HepG2 (cell line): Measurements from ENCODE around the gene ODAD4. TPM values are rescaled to one million over a fixed set of nuclear protein-coding genes. Genes with fewer than 3 reads are reported as not detected.

ENCODE experiments used
- ATF6 ChIP-seq: sonication (generic); formaldehyde crosslinking; conservative IDR thresholded peaks from 2 replicates; pipeline ENCODE4 v1.4.0; 2020; ENCODE audit warnings: missing genetic modification reagents
- ATF7-NPFF ChIP-seq: sonication (generic); formaldehyde crosslinking; IDR thresholded peaks from 2 replicates; pipeline ENCODE4 v1.8.1; 2023; ENCODE audit warnings: mild to moderate bottlenecking, low read depth, missing genetic modification reagents, moderate library complexity
- BCLAF1 ChIP-seq: fragments of 450-650 bp; IDR thresholded peaks from 2 replicates; pipeline ENCODE4 v1.6.1; 2017; ENCODE audit warnings: mild to moderate bottlenecking
- ESRRA ChIP-seq: sonication (generic); formaldehyde crosslinking; IDR thresholded peaks from 2 replicates; pipeline ENCODE4 v1.5.1; 2020; ENCODE audit warnings: mild to moderate bottlenecking, low read depth, missing genetic modification reagents
- GATA4 ChIP-seq: sonication (generic); IDR thresholded peaks from 2 replicates; pipeline ENCODE4 v1.6.1; 2016; ENCODE audit warnings: antibody characterized with exemption, low read depth, borderline replicate concordance
- PHF21A ChIP-seq: sonication (generic); formaldehyde crosslinking; IDR thresholded peaks from 2 replicates; pipeline ENCODE4 v1.5.0; 2020; ENCODE audit warnings: mild to moderate bottlenecking, missing genetic modification reagents
- POLR2A ChIP-seq, 2 experiments: IDR thresholded peaks; 2 replicates each; pipeline ENCODE4 v1.6.1; 2011; ENCODE audit warnings: low read depth in 2 of 2, low read length in 2 of 2, mild to moderate bottlenecking in 1 of 2, moderate library complexity in 1 of 2; ENCODE audit not compliant: insufficient read depth in 1 of 2
- PRDM15 ChIP-seq: sonication (generic); formaldehyde crosslinking; IDR thresholded peaks from 2 replicates; pipeline ENCODE4 v1.4.0; 2020; ENCODE audit warnings: missing genetic modification reagents
- RBAK ChIP-seq: sonication (generic); formaldehyde crosslinking; IDR thresholded peaks from 2 replicates; pipeline ENCODE4 v1.5.1; 2020; ENCODE audit warnings: mild to moderate bottlenecking, missing genetic modification reagents
- REXO4 ChIP-seq: sonication (generic); formaldehyde crosslinking; IDR thresholded peaks from 2 replicates; pipeline ENCODE4 v1.8.0; 2022; ENCODE audit warnings: missing genetic modification reagents, mild to moderate bottlenecking, borderline replicate concordance
- RNF2 ChIP-seq: fragments of 450-650 bp; conservative IDR thresholded peaks from 2 replicates; pipeline ENCODE4 v1.6.1; 2016; ENCODE audit warnings: low read depth
- YY1 ChIP-seq: IDR thresholded peaks from 2 replicates; pipeline ENCODE4 v1.6.1; 2011; ENCODE audit warnings: low read length, low read depth, moderate library complexity, mild to moderate bottlenecking; ENCODE audit not compliant: insufficient read depth, insufficient replicate concordance
- ZBTB20 ChIP-seq: sonication (generic); formaldehyde crosslinking; IDR thresholded peaks from 2 replicates; pipeline ENCODE4 v1.8.1; 2023; ENCODE audit warnings: missing genetic modification reagents, low read depth, mild to moderate bottlenecking, borderline replicate concordance
- ZBTB7B ChIP-seq: sonication (generic); formaldehyde crosslinking; IDR thresholded peaks from 2 replicates; pipeline ENCODE4 v1.4.0; 2020; ENCODE audit warnings: missing genetic modification reagents
- ZMYM3 ChIP-seq: sonication (generic); formaldehyde crosslinking; IDR thresholded peaks from 2 replicates; pipeline ENCODE4 v1.5.1; 2020; ENCODE audit warnings: mild to moderate bottlenecking, missing genetic modification reagents
- ZNF230 ChIP-seq: sonication (generic); formaldehyde crosslinking; IDR thresholded peaks from 2 replicates; pipeline ENCODE4 v1.4.0; 2020; ENCODE audit warnings: mild to moderate bottlenecking, missing genetic modification reagents
- ZNF251 ChIP-seq: sonication (generic); formaldehyde crosslinking; IDR thresholded peaks from 2 replicates; pipeline ENCODE4 v1.9.0; 2021; ENCODE audit warnings: mild to moderate bottlenecking, missing genetic modification reagents
- ZNF263 ChIP-seq: sonication (generic); formaldehyde crosslinking; IDR thresholded peaks from 2 replicates; pipeline ENCODE4 v1.4.0; 2020; ENCODE audit warnings: missing genetic modification reagents
- ZNF282 ChIP-seq: fragments of 450-650 bp; IDR thresholded peaks from 2 replicates; pipeline ENCODE4 v1.6.1; 2018; ENCODE audit not compliant: partially characterized antibody
- ZNF564 ChIP-seq: sonication (generic); formaldehyde crosslinking; IDR thresholded peaks from 2 replicates; pipeline ENCODE4 v1.8.1; 2023; ENCODE audit warnings: mild to moderate bottlenecking, missing genetic modification reagents
- ZNF790 ChIP-seq: sonication (generic); formaldehyde crosslinking; IDR thresholded peaks from 2 replicates; pipeline ENCODE4 v1.8.0; 2022; ENCODE audit warnings: missing genetic modification reagents, mild to moderate bottlenecking, borderline replicate concordance
- polyA plus RNA-seq, 8 experiments: library from polyadenylated mRNA; depleted of rRNA in 3 of 8; stranded (reverse) in 7 of 8; unstranded in 1 of 8; fragments of >200 nt; fragmentation: Illumina TruSeq in 4 of 8; extraction: Trizol in 4 of 8; gene quantifications; 2 replicates each; pipeline versions ENCODE4 v1.2.1 to v1.2.3, GENCODE V29; 2011 to 2016; ENCODE audit warnings: low read depth in 4 of 8, missing spikeins in 1 of 8, mixed read lengths in 1 of 8; ENCODE audit not compliant: insufficient read depth in 1 of 8
- total RNA-seq, 5 experiments: library from RNA; depleted of rRNA; stranded (reverse); fragments of >200 nt; fragmentation: Illumina TruSeq; extraction: Trizol; gene quantifications; 2 replicates each; pipeline ENCODE4 v1.2.3, GENCODE V29; 2016; ENCODE audit warnings: low read depth in 1 of 5

Gene ODAD4
- total and polyA plus RNA-seq, 2 of the 13 experiments (the other 11 are each of a cell fraction or from before 2014, with no cell fraction given): 0.48 to 0.53 TPM

- TF ChIP-seq PRDM15 (CRISPR knock-in tag) (peak; percentile 94), ZBTB7B (CRISPR knock-in tag) (peak; percentile 35; the same call in 1 of the 2 replicates), ATF7-NPFF (CRISPR knock-in tag) (peak; percentile 21), ZNF282 (no peak), ZNF230 (CRISPR knock-in tag) (peak; percentile 19; the same call in 1 of the 2 replicates), ZMYM3 (CRISPR knock-in tag) (no peak), ZNF263 (CRISPR knock-in tag) (0 out of 2 replicates have a peak, but pooled peaks have one; percentile 5), ESRRA (CRISPR knock-in tag) (no peak; the same call in 1 of the 2 replicates), POLR2A (IDR thresholded peaks at IDR 0.05; ENCODE audit: insufficient read depth in 1 of 2, low read depth in 2 of 2, low read length in 2 of 2) (peak; percentile 88 to 97), ZBTB20 (peak; percentile 51; the same call in 1 of the 2 replicates), PHF21A (CRISPR knock-in tag) (0 out of 2 replicates have a peak, but pooled peaks have one; percentile 20), YY1 (peak; percentile 73), ATF6 (CRISPR knock-in tag) (no peak), REXO4 (CRISPR knock-in tag) (0 out of 2 replicates have a peak, but pooled peaks have one; percentile 41), ZNF251 (CRISPR knock-in tag) (peak; percentile 32; the same call in 1 of the 2 replicates), ZNF790 (CRISPR knock-in tag) (no peak), RNF2 (0 out of 2 replicates have a peak, but pooled peaks have one; percentile 14), RBAK (CRISPR knock-in tag) (no peak), GATA4 (peak; percentile 78; the same call in 1 of the 2 replicates), ZNF564 (CRISPR knock-in tag) (peak; percentile 67; the same call in 1 of the 2 replicates), BCLAF1 (no peak)
Observed at GRCh38 chr17:41918314-41919164, 11.9 kb upstream of the ODAD4 start, which contains the start of gene ACLY (continued).
